HepG2 (cell line): ENCODE data around the gene GPC6. TPM values are rescaled to one million over a fixed set of nuclear protein-coding genes. Genes with fewer than 3 reads are reported as not detected.
A peak's percentile ranks its signal among the peaks of the same experiment; 100 is the strongest.

Source experiments
- AGO2 ChIP-seq: fragments of 200-400 bp; formaldehyde crosslinking; optimal IDR thresholded peaks from 2 replicates; pipeline ENCODE3; 2017; ENCODE audit warnings: mild to moderate bottlenecking, low read depth, low read length, moderate library complexity
- DDIT3 ChIP-seq: sonication (generic); formaldehyde crosslinking; IDR thresholded peaks from 2 replicates; pipeline ENCODE4 v1.4.0; 2020; ENCODE audit warnings: mild to moderate bottlenecking, missing genetic modification reagents
- FOXC1 ChIP-seq: sonication (generic); formaldehyde crosslinking; IDR thresholded peaks from 2 replicates; pipeline ENCODE4 v1.8.0; 2022; ENCODE audit warnings: mild to moderate bottlenecking, missing genetic modification reagents, borderline replicate concordance
- HNF4A ChIP-seq: sonication (generic); formaldehyde crosslinking; IDR thresholded peaks from 2 replicates; pipeline ENCODE4 v1.4.0; 2020; ENCODE audit warnings: missing genetic modification reagents
- HOXA9 ChIP-seq: sonication (generic); formaldehyde crosslinking; IDR thresholded peaks from 2 replicates; pipeline ENCODE4 v1.8.1; 2022; ENCODE audit warnings: missing genetic modification reagents, mild to moderate bottlenecking, moderate library complexity, borderline replicate concordance
- KLF15 ChIP-seq: sonication (generic); formaldehyde crosslinking; IDR thresholded peaks from 2 replicates; pipeline ENCODE4 v1.8.1; 2023; ENCODE audit warnings: borderline replicate concordance, mild to moderate bottlenecking, inconsistent platforms, missing genetic modification reagents, mixed read lengths
- MTF1 ChIP-seq: sonication (generic); formaldehyde crosslinking; IDR thresholded peaks from 2 replicates; pipeline ENCODE4 v1.5.0; 2020; ENCODE audit warnings: missing genetic modification reagents
- MTF2 ChIP-seq: sonication (generic); formaldehyde crosslinking; IDR thresholded peaks from 2 replicates; pipeline ENCODE4 v1.5.0; 2020; ENCODE audit warnings: missing genetic modification reagents, borderline replicate concordance
- NR2F2 ChIP-seq: IDR thresholded peaks from 2 replicates; pipeline ENCODE4 v1.6.1; 2012; ENCODE audit warnings: low read depth, inconsistent platforms, borderline replicate concordance
- PATZ1 ChIP-seq: sonication (generic); formaldehyde crosslinking; IDR thresholded peaks from 2 replicates; pipeline ENCODE4 v1.4.0; 2020; ENCODE audit warnings: missing genetic modification reagents
- SOX5 ChIP-seq: IDR thresholded peaks from 2 replicates; pipeline ENCODE4 v1.6.1; 2016; ENCODE audit warnings: borderline replicate concordance
- TBL1XR1 ChIP-seq: fragments of 150-350 bp; IDR thresholded peaks from 2 replicates; pipeline ENCODE4 v1.6.1; 2014; ENCODE audit warnings: borderline replicate concordance, low read length; ENCODE audit not compliant: partially characterized antibody
- TBP ChIP-seq: sonication (generic); formaldehyde crosslinking; IDR thresholded peaks from 2 replicates; pipeline ENCODE4 v1.5.0; 2020; ENCODE audit warnings: missing genetic modification reagents
- ZBTB38 ChIP-seq: sonication (generic); formaldehyde crosslinking; IDR thresholded peaks from 2 replicates; pipeline ENCODE4 v1.5.1; 2020; ENCODE audit warnings: mild to moderate bottlenecking, missing genetic modification reagents
- ZFP62 ChIP-seq: sonication (generic); formaldehyde crosslinking; IDR thresholded peaks from 2 replicates; pipeline ENCODE4 v1.4.0; 2020; ENCODE audit warnings: missing genetic modification reagents
- ZMYM4 ChIP-seq: sonication (generic); formaldehyde crosslinking; IDR thresholded peaks from 2 replicates; pipeline ENCODE4 v1.8.1; 2023; ENCODE audit warnings: mild to moderate bottlenecking, missing genetic modification reagents
- ZNF354B ChIP-seq: sonication (generic); formaldehyde crosslinking; IDR thresholded peaks from 2 replicates; pipeline ENCODE4 v1.8.0; 2022; ENCODE audit warnings: mild to moderate bottlenecking, missing genetic modification reagents
- ZNF609 ChIP-seq: sonication (generic); formaldehyde crosslinking; IDR thresholded peaks from 2 replicates; pipeline ENCODE4 v1.4.0; 2020; ENCODE audit warnings: mild to moderate bottlenecking, missing genetic modification reagents, borderline replicate concordance
- ZNF703 ChIP-seq: sonication (generic); formaldehyde crosslinking; IDR thresholded peaks from 2 replicates; pipeline ENCODE4 v1.5.1; 2020; ENCODE audit warnings: missing genetic modification reagents, mild to moderate bottlenecking, moderate library complexity, borderline replicate concordance
- ZNF781 ChIP-seq: sonication (generic); formaldehyde crosslinking; IDR thresholded peaks from 2 replicates; pipeline ENCODE4 v1.5.1; 2020; ENCODE audit warnings: borderline replicate concordance, mild to moderate bottlenecking, missing genetic modification reagents; ENCODE audit errors: not compliant biosample characterization
- polyA plus RNA-seq, 8 experiments: library from polyadenylated mRNA; depleted of rRNA in 3 of 8; stranded (reverse) in 7 of 8; unstranded in 1 of 8; fragments of >200 nt; fragmentation: Illumina TruSeq in 4 of 8; extraction: Trizol in 4 of 8; gene quantifications; 2 replicates each; pipeline versions ENCODE4 v1.2.1 to v1.2.3, GENCODE V29; 2011 to 2016; ENCODE audit warnings: low read depth in 4 of 8, missing spikeins in 1 of 8, mixed read lengths in 1 of 8; ENCODE audit not compliant: insufficient read depth in 1 of 8
- total RNA-seq, 5 experiments: library from RNA; depleted of rRNA; stranded (reverse); fragments of >200 nt; fragmentation: Illumina TruSeq; extraction: Trizol; gene quantifications; 2 replicates each; pipeline ENCODE4 v1.2.3, GENCODE V29; 2016; ENCODE audit warnings: low read depth in 1 of 5
- TF ChIP-seq, protein P1 (sequence below): sonication (generic); formaldehyde crosslinking; IDR thresholded peaks from 2 replicates; pipeline ENCODE4 v1.8.0; 2022; ENCODE audit warnings: missing genetic modification reagents, low read depth, mild to moderate bottlenecking, borderline replicate concordance
- TF ChIP-seq, protein P2 (sequence below): sonication (generic); formaldehyde crosslinking; IDR thresholded peaks from 2 replicates; pipeline ENCODE4 v1.4.0; 2020; ENCODE audit warnings: missing genetic modification reagents

Gene GPC6
- total and polyA plus RNA-seq, 2 of the 13 experiments (the other 11 are each of a cell fraction or from before 2014, with no cell fraction given): 24.5 to 33.9 TPM

- TF ChIP-seq ZMYM4 (CRISPR knock-in tag) (peak; percentile 81), ZNF703 (CRISPR knock-in tag) (no peak), ZNF781 (no peak), FOXC1 (CRISPR knock-in tag) (no peak), KLF15 (CRISPR knock-in tag) (no peak), ZBTB38 (CRISPR knock-in tag) (no peak), MTF1 (CRISPR knock-in tag) (no peak), HOXA9 (CRISPR knock-in tag) (no peak), ZFP62 (CRISPR knock-in tag) (no peak), NR2F2 (peak; percentile 24; the same call in 1 of the 2 replicates), SOX5 (peak; percentile 68; the same call in 1 of the 2 replicates), AGO2 (no peak), TBP (CRISPR knock-in tag) (no peak), PATZ1 (CRISPR knock-in tag) (peak; percentile 71), DDIT3 (CRISPR knock-in tag) (no peak), ZNF609 (CRISPR knock-in tag) (no peak), ZNF354B (CRISPR knock-in tag) (no peak), MTF2 (CRISPR knock-in tag) (no peak), TBL1XR1 (no peak), HNF4A (CRISPR knock-in tag) (peak; percentile 42; the same call in 1 of the 2 replicates)
- TF ChIP-seq, protein P1, sequence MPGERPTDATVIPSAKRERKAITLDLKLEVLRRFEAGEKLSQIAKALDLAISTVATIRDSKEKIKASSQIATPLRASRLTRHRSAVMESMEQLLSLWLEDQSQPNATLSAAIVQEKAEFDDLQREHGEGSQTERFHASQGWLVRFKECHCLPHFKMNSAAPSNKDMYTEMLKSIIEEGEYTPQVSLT (CRISPR knock-in tag): no peak
- TF ChIP-seq, protein P2, sequence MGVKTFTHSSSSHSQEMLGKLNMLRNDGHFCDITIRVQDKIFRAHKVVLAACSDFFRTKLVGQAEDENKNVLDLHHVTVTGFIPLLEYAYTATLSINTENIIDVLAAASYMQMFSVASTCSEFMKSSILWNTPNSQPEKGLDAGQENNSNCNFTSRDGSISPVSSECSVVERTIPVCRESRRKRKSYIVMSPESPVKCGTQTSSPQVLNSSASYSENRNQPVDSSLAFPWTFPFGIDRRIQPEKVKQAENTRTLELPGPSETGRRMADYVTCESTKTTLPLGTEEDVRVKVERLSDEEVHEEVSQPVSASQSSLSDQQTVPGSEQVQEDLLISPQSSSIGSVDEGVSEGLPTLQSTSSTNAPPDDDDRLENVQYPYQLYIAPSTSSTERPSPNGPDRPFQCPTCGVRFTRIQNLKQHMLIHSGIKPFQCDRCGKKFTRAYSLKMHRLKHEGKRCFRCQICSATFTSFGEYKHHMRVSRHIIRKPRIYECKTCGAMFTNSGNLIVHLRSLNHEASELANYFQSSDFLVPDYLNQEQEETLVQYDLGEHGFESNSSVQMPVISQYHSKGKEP (CRISPR knock-in tag): no peak
These were observed 7.4 kb downstream of the GPC6 start (continued) for GRCh38 chr13:93233997-93234416.
